Tibial artery (tissue), 4 donors: ENCODE data around the gene COQ8B.

Source experiments
- DNase-seq, 2 donors: peaks; one replicate each; pipeline ENCODE4 v3.0.0-alpha.2; 2019
- H3K27ac ChIP-seq, 2 donors: fragments of 200-600 bp; sonication (generic) in 1 of 2; 1 replicate in 1 of 2; 2 replicates in 1 of 2; pipeline ENCODE4 v1.5.1; 2018 to 2019; ENCODE audit warnings: mild to moderate bottlenecking in 1 of 2
- H3K27me3 ChIP-seq, 2 donors: fragments of 200-600 bp; sonication (generic) in 1 of 2; one replicate each; pipeline versions ENCODE4 v1.5.1 to v1.6.0; 2016 to 2019
- H3K36me3 ChIP-seq, 3 donors: fragments of 200-600 bp; sonication (generic) in 2 of 3; one replicate each; pipeline ENCODE4 v1.5.1; 2016 to 2019; ENCODE audit warnings: mild to moderate bottlenecking in 2 of 3
- H3K4me1 ChIP-seq, 4 donors: fragments of 200-600 bp; sonication (generic) in 2 of 4; 1 replicate in 3 of 4; 2 replicates in 1 of 4; pipeline ENCODE4 v1.5.1; 2016 to 2019
- H3K4me3 ChIP-seq, 2 donors: fragments of 200-600 bp; sonication (generic) in 1 of 2; 1 replicate in 1 of 2; 2 replicates in 1 of 2; pipeline ENCODE4 v1.5.1; 2018 to 2019; ENCODE audit warnings: mild to moderate bottlenecking in 2 of 2
- H3K9me3 ChIP-seq, 3 donors: fragments of 200-600 bp; sonication (generic) in 1 of 3; one replicate each; pipeline ENCODE4 v1.5.1; 2016 to 2019
- CTCF ChIP-seq, 2 experiments: fragments of 200-600 bp in 1 of 2; fragments of 450-650 bp in 1 of 2; IDR thresholded peaks; one replicate each; pipeline ENCODE4 v1.5.1; 2017 to 2019; ENCODE audit warnings: antibody characterized with exemption in 2 of 2, mild to moderate bottlenecking in 1 of 2, moderate library complexity in 1 of 2
- intact Hi-C: fragments of 100-400 bp; cut with DNase I; formaldehyde crosslinking; loops from one replicate; pipeline ENCODE4 v1.15.0; 2023; ENCODE audit warnings: low total_unique reads

COQ8B gene

GRCh38 chr19:40754611-40755247 lies 38.0 kb upstream of the COQ8B start:
- TF ChIP-seq CTCF (IDR thresholded peaks at IDR 0.05), result no peak
- peaks cover 0 to 52% (median 42%) of the 10 kb centered on the region in 4 donors for H3K4me1 ChIP-seq
- intact Hi-C loops, result loop anchor here (10.0 kb wide), 1 partner anchor 50 kb away; no protein-coding TSS in a partner anchor
- no peaks in the 10 kb centered on the region for H3K9me3 ChIP-seq
- no peak overlapping the region for H3K4me3 ChIP-seq
- H3K27me3 ChIP-seq, result no peaks in the 10 kb centered on the region
- peaks cover 34 to 52% (median 45%) of the 10 kb centered on the region in 3 donors for H3K36me3 ChIP-seq
- no peak for DNase-seq
- no peak overlapping the region for H3K27ac ChIP-seq

GRCh38 chr19:40752257-40752781 lies 35.6 kb upstream of the COQ8B start:
- Histone ChIP-seq H3K4me3 (peak overlapping the region; percentile 63 to 65), H3K27me3 (no peaks in the 10 kb centered on the region), H3K4me1 (peaks cover 0 to 60% (median 48%) of the 10 kb centered on the region in 4 donors), H3K9me3 (no peaks in the 10 kb centered on the region), H3K27ac (peak overlapping the region; percentile 87 to 92), H3K36me3 (peaks cover 11 to 28% (median 23%) of the 10 kb centered on the region in 3 donors)
- DNase-seq, result no peak
- no peak for TF ChIP-seq CTCF (IDR thresholded peaks at IDR 0.05)
- intact Hi-C loops, result loop anchor here (10.0 kb wide), 1 partner anchor 52 kb away; no protein-coding TSS in a partner anchor

- Histone ChIP-seq H3K4me1 (peaks cover 0 to 55% (median 43%) of the 10 kb centered on the region in 4 donors), H3K27ac (peak within 1 kb of the TSS; percentile 87 to 92), H3K27me3 (no peaks in the 10 kb centered on the region), H3K9me3 (no peaks in the 10 kb centered on the region), H3K36me3 (peaks cover 4 to 15% (median 11%) of the 10 kb centered on the region in 3 donors), H3K4me3 (peak within 1 kb of the TSS; percentile 63 to 65)
- DNase-seq, result peak; percentile 97 to 98
- intact Hi-C loops, result loop anchor here (2.0 to 10.0 kb wide), 2 partner anchors 54 to 60 kb away; partner anchors contain the start of gene NUMBL
- no peak for TF ChIP-seq CTCF (IDR thresholded peaks at IDR 0.05)
Observed at GRCh38 chr19:40750874-40751537, 34.3 kb upstream of the COQ8B start, which contains the start of gene SNRPA. SNRPA (plus strand) TSS chr19:40751203; CDS start chr19:40751409, 206 bp downstream.

- H3K27ac ChIP-seq, result peak within 1 kb of the TSS; percentile 87 to 92
- no peaks in the 10 kb centered on the region for H3K9me3 ChIP-seq
- H3K36me3 ChIP-seq, result peaks cover 0 to 12% (median 4%) of the 10 kb centered on the region in 3 donors
- H3K4me3 ChIP-seq, result peak within 1 kb of the TSS; percentile 63 to 65
- intact Hi-C loops, result loop anchor here (2.0 to 10.0 kb wide), 2 partner anchors 55 to 59 kb away; partner anchors contain the start of gene NUMBL
- DNase-seq, result peak; percentile 100
- H3K27me3 ChIP-seq, result no peaks in the 10 kb centered on the region
- peak in 1 of 2 experiments; percentile 25 for TF ChIP-seq CTCF (IDR thresholded peaks at IDR 0.05)
- peaks cover 0 to 55% (median 42%) of the 10 kb centered on the region in 4 donors for H3K4me1 ChIP-seq
Observed at GRCh38 chr19:40750058-40750873, 33.6 kb upstream of the COQ8B start, which contains the start of gene ACTMAP. ACTMAP (minus strand) TSS chr19:40750477; CDS start chr19:40749803, 674 bp downstream.

GRCh38 chr19:40747536-40747935 lies 30.9 kb upstream of the COQ8B start:
- no peaks in the 10 kb centered on the region for H3K27me3 ChIP-seq
- intact Hi-C loops, result no loop called here
- no peak overlapping the region for H3K4me3 ChIP-seq
- H3K4me1 ChIP-seq, result peaks cover 0 to 39% (median 32%) of the 10 kb centered on the region in 4 donors
- no peak for TF ChIP-seq CTCF (IDR thresholded peaks at IDR 0.05)
- no peak for DNase-seq
- no peak overlapping the region for H3K27ac ChIP-seq
- no peaks in the 10 kb centered on the region for H3K36me3 ChIP-seq
- H3K9me3 ChIP-seq, result no peaks in the 10 kb centered on the region
